SIG-M5 treated with dmso at 0.1 percent for 504 hours (cell line): ENCODE measurements around the gene ETNK2.
"Not testable (repeated sequence)": the region's sequence is repeated elsewhere in the genome, so short reads cannot be mapped to it uniquely, and the experiment has no call there.

Source experiments
- DNase-seq: peaks from one replicate; lab custom pipeline; 2025; ENCODE audit not compliant: unreplicated experiment; lab: John Stamatoyannopoulos, UW

ETNK2 gene

DNA sequence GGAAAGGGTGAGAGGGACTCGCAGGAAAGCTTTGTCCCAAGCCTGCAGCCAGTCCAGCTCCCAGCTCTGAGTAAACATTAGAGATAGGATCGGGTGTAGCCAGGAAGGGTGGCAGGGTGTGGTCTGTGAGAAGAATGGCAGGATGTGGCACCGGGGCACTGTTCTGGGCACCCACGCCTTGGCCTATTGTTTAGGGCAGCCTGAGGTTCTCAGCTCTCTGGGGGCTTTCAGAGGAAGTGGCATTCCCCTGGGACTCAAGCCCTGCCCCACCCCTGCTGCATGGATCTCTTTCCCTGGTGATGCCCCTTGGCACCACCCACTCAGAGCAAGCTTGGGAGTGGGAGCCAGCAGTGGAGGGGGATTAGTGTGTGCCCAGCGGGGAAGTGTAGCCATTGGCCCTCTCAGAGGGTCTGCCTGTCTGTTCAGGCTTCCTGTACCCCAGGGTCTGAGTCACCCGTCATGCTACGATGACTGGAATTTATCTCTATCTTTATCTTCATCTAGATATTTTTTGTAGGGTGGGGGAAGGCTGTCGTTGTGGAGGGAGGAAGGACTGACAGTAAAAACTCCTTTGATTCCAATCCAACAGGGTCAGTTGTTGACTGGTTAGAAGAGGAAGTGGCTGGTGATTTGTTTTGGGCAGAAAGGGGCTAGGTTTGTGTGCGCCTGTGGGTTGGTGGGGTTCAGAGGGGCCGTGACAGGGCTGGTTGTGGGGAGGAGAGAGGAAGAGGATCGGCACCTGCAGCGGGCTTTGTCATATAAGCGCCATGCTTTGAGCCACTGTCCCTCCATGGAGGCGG, 47.3 kb downstream of the ETNK2 start:
- peak; percentile 44 for DNase-seq

DNA sequence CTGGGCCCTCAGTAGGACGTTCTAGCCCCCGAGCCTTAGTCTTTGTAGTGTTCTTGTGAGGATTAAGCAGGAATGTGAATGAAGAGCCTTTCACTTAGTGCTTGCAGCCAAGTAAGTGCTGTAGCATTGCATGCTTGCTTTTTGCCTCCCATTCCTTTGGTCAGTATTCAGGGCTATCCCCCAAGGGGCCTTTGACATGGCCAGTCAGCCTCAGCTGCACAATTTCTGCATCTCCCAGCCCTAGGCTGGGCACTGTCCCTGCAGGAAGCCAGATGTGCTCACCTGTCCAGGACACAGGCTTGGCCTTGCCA, 48.5 kb downstream of the ETNK2 start:
- DNase-seq = no peak

DNA sequence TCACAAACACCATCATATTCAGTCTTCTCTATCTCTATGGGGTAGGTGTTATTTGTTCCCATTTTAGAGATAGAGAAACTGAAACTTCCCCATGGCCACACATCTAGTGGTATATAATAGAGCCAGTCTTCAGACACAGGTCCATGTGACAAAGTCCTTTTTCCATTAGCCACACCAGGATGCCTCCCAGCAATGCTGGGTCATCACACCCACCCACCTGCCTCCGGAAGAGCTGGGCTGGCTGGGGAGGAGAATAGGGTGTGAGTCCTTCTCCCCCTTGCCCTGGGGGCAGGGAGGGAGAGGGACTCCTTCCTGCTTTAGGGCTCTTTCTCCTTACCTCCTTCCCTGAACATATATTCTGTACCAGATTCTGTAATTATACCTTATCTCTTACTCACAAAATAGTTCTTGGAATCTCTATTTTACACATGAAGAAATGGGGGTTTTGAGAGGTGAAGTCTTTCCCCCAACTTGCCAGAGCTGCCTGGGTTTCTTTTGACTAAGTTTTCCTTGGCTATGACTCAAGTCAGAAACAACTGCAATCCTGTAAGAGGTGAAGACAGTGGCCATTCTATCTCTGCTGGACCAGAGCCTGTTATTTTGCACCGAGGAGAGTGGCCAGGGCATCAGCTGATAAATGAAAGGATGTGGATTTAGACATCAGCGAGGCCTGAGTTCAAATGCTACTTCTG, 49.0 kb downstream of the ETNK2 start:
- no peak for DNase-seq

DNA sequence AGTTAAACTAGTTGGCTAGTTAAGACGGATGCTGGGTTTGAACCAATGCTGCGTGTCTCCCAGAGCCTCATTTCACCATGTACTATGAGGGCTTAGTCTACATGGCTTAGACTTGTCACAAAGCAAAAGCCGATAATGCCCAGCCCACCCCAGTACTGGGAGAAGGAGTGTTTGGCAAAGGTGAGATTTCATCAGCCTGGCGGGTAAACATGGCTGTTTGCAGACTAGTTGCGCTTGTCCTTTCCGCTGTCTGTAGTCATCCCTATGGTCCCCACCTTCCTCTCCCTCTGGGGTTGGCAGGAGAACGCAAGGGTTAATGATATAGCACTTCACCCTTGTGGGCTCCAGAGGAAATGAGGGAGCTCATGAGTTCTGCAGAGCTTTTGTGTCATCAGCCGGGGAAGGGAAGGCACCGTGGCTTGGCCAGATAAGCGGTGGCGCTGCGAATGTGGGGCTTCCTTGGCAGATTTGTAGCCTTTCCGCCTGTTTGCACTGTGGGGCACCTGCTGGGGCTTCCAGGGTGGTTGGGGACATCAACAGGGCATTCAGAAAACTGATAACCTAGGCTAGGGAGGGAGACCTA, 49.7 kb downstream of the ETNK2 start:
- no peak for DNase-seq

DNA sequence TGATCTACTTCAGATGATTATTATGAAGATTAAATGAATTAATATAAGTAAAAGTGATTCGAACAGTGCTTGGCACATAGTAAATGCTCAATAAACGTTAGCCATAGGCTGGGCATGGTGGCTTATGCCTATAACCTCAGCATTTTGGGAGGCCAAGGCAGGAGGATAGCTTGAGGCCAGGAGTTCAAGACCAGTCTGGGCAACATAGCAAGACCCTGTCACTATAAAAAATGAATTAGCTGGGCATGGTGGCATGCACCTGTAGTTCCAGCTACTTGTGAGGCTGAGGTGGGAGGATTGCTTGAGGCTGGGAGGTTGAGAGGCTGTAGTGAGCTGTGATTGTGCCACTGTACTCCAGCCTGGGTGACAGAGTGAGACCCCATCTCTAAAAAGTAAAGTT, 52.1 kb downstream of the ETNK2 start:
- DNase-seq = not testable (repeated sequence)

DNA sequence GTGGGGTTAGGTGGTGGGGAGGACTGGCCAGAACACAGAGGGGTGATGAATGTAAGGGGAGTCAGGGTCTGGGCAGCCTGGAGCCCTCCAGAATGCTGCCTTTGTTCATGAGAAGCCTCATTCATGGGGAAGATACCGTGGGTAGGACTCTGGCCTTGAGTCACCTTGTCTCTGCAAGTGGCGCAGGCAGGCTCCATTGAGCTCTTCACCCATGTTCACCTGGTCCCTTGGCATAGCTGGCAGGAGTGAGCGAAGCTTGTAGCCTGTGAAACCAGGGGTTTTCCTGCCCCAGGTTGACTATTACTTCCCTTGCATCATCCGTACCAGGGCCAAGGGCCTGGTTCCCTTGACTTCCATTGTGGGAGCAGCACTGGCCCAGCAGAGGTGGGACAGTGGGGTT, 53.2 kb downstream of the ETNK2 start:
- DNase-seq = no peak

DNA sequence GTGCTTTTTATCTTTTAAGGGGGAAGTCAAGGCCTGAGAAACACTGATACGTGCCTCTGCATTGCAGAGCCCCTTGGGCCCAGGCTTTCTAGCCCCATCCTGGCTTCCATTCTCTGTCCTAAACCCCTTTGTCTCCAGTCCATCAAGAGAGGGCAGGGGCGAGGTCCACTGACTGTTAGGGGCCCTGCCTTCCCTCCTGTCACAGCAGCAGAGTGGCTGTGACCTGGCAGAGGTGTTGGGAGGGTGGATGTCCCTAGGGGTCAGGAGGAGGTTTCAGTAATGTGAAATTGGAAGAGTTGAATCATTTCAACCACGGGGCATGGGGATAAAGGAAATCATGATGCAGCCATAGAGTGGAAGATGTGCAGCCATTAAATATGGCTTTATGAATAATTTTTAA, 54.9 kb downstream of the ETNK2 start:
- no peak for DNase-seq

DNA sequence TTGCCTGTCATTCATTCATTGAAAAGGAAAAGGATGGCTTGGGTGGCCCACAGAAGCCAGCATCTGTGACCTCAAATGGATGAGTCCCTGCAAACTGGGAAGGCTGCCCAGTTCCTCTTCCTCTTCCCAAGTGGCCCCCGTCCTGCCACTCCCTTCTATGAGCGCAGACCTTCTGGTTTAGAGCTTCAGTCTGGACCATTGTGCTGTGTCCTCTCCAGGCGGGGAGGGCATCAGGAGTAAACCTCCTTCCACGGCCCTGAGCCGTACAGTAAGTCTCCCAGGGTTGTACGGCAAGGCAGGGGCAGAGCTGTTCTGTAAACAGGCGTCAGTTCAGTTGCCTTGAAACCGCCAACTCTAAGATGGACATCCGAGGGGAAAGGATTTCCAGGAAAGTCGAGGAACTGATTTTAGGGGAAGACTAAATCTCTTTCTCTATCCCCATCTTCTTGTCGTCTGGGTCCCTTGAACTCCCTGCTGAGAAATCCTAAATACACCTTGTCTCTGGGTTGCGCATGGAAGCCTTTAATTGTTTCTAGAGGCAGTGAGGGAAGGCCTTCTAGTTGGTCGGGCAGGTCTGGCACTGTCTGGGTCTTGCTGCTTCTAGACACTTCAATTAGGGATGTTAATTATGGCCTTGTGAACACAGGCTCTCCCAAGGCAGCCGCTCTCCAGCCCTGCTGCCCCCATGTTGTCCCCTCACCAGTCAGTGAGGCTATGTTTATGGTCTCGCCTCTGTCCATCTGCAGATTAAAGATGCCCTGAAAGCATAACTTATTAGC, 56.8 kb downstream of the ETNK2 start:
- DNase-seq = no peak

DNA sequence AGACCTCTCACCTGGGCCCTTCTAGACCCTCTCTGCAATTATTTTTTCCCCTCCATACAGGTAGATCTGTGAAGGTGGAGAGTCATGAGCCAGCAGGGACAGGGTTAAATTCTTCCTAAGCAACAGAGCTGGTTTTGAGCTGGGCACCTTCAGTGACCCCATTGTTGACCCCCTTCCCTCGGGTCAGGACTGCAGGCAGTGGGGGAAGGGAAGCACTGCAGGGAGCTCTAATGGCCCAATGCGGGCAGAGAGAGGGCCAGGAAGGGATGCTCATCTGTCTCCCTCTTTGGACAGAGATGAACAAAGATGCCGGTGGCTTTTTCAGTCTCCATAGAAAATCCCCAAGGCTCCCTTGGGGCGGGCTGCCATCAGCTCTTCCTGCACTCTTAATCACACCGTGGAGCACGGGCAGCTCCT, 57.5 kb downstream of the ETNK2 start:
- no peak for DNase-seq

DNA sequence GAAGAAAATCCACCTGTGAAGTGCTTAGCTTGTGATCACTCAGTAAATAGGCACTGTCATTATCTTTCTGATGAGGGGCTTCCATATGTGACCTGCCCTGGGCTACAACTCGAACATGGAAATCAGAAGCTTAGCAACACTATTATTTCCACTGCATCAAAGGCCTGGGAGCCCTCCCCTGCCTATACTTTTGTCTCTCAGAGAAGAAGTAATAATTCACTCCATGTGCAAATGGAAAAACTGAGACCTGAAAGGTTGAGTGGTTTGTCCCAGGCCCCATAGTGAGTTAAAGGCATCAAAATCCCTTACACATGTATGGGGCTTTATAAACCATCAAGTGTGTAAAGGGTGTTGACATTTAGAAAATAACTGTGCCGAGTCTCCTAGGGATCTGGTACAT, 58.1 kb downstream of the ETNK2 start:
- DNase-seq = no peak

DNA sequence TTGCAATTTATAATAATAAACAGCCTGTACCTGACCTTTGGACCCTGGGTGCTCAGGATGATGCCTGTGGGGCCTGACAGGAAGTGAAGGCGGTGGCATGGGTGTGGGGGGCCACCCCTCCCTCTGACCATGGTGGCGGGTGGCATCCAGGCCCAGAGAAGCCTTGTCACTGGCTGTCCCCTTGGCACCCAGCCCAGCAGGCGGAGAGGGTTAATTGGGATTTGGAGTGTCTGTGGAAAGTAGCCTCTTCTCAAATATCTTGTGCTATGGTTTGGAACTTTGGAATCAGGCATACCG, 58.5 kb downstream of the ETNK2 start:
- no peak for DNase-seq

DNA sequence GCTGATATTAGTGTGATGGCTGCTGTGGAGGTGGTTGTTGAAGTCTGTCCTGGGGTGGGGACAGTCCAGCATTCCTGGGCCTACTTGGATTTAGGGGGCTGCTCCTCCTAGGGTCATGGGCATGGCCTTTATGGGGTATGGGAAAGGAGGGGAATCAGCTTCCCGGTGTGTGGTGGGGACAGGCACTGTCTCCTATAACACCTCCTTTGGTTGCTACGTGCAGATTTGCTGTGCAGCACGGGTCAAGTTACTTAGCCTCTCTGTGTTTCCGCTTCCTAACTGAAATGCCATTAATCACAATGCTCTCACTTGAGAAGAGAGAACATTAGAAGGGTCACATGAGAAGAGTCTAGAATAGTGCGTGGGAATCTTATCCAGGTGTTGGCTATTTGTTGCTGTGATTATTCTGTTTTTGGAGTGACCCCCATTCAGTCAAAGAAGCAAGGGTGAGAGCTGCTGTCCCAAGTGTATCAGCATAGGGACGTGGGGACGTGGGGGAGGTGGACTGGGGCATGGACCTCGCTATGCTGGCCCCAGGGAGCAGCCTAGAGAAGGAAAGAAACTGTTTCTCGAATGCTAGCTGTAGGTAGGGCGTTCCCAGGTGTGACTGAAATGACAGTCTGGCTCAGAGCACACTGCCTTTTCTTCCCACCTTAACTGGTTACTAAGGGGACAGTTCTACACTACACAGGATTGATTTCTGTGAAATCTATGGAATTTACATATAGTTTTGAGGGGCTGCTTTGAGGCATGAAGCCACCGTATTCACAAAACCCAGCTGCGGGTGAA, 59.0 kb downstream of the ETNK2 start:
- DNase-seq = no peak

DNA sequence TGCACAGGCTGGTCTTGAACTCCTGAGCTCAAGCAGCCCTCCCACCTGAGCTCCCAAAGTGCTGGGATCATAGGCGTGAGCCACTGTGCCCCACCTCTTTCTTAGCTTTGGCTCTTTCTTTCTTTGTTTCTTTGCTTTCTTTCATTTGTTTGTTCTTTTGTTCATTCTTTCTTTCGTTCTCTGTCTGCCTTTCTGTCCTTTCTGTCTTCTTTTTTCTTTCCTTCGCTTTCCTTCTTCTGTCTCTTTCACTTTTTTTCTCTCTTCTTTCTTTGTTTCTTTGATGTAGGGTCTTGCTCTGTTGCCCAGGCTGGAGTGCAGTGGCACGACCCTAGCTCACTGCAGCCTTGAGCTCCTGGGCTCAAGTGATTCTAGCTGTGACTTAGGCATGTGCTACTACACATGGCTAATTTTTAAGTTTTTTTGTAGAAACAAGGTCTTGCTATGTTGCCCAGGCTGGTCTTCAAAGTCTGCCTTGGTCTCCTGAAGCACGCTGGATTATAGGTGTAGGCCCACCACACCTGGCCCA, 60.0 kb downstream of the ETNK2 start:
- DNase-seq = no peak

DNA sequence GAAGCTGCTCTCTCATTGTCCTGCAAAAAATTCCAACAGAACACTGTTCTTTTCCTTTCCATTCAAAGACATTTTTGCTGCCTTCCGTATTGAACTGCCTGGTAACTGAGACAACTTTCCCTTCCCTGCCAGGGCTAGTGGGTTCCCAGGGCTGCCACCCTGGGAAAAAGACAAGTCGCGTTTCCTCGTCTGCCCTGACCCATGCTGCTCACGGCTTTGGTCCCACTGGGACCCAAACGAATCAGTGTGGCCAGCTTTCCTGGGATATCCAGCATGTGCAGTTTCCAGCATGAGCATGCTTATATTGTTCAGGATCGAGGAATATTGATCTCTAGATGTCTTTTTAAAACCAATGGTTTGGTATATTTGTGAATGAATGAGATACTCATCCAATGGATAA, 60.8 kb downstream of the ETNK2 start:
- DNase-seq = no peak

DNA sequence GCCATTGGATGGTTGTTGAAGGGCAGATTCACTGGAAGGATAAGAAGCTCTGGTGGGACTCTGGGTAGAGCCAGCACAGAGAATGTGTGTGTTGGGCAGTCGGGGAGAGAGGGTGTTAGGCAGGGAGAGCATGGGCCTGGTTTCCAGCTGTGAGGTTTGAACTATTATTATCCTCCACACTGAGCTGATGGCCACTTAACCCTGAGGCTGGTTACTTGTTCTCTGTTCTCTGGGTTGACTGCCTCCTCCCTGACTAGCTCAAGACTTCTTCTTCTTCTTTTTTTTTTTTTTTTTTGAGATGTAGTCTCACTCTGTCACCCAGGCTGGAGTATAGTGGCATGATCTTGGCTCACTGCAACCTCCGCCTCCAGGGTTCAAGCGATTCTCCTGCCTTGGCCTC, 61.7 kb downstream of the ETNK2 start:
- DNase-seq = not testable (repeated sequence)

DNA sequence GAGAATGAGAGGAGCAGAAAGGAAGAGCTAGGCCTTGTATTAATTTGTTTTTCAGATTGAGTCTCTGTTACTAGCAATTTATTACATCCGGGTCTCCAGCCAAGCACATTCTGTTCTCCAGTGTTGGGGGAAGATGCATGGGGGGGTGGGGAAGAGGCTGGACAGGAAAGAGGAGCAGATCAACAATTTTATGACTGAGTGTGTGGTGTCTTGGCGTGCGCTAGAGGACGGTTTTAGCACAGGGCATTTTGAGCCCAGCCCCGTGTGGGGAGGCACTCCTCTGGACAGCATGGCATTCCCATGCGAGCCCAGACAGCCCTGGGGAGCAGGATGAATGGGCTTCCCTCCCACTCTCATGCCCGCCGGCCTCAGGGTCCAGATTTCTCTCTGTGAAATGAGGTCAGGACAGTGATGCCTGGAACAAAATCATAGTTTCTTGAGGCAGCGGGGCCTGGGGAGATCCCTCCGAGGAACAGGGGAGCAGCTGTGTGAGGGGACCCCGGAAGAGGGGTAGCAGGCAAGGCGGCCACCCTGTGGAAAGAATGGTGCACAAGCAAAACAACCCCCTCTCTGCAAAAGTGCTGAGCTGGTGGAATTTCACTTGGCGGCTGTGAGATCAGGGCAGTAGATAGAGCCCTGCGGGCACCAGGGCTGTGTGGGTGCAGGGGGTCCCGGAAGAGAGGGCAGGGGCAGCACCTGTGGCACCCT, 62.6 kb downstream of the ETNK2 start:
- no peak for DNase-seq

DNA sequence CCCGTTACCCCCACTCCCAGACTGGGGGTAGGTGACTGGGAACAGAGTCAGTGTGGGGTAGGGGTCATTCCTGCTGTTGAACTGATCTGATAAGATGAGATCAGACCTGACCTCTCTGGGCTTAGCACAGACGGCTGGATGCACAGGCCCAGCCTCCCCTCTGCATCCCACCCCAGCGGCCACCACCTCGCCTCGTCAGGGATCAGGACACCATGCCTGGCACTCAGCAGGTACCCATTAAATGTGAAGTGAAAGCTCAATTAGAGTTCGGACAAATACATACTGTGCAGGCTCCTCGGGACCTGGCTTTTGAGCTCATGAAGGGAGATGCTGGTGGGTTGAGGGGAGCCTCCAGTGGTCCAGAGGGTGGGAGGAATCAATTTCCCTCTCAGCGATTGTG, 63.2 kb downstream of the ETNK2 start:
- DNase-seq = no peak

DNA sequence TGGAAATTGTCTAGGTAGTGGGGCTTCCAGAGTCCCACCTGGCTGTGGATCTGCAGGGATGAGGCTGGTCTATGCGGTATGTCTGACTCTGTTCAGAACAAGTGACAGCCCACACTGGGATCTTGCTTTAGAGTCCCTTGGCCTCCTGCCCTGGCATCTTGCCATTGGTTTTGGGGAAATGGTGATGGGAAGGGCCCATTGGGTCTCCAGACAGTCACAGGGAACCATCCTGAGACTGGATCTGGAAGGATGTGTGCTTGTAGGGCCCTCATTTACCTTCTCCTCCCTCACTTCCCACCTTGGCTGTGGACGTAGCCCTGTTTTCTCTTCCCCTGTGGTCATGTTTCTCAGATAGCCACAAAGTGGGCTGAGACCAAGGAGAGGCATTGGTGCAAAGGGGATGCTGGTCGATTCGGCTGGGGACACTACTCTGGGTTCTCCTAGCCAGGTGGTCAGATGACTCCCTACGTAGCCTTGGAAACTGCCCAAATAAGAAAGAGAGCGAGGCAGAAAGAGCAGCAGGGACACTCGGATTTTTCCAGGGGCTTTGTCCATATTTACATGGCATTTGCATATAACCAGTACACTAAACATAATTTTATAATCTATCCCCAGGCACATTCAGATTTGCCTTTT, 63.8 kb downstream of the ETNK2 start:
- DNase-seq = no peak

DNA sequence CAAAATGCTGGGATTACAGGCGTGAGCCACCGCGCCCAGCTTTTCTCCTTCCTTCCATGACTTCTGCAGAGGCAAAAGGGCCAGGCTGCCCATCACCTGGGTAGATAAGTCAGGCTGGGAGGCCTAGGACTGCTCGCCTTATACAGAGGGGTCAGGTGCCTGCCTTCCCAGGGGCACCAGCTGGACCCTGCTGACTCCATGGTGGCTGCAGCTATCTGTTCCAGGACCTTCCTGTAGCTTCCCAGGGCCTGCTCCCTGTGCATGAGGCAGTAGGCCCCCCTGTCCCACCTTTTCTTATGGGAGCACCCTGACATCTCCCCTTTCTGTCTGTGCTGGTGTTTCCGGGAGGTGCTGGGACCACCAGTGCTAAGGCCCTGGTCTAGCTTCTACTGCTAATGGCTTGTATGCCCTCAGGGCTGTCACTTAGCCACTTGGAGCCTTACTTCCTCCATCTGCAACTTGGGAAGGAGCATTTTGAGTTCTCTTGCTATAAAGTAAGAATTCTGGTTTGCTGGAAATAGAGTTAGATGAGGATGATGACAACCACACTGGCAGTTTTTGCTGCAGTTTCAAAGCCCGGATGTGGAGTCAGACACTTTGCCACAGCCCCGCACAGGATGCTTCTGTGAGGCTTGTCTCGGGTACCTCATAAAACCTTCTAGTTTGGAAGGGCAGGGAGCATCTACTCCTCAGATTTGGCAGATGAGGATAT, 64.5 kb downstream of the ETNK2 start:
- no peak for DNase-seq
